ENCODE results near the gene RBBP4. TPM values are rescaled to one million over a fixed set of nuclear protein-coding genes. Genes with fewer than 3 reads are reported as not detected.

Gene RBBP4
- total and polyA plus RNA-seq, 2 donors (not counting 1 experiment from before 2014, with no cell fraction given), result 69.9 to 204 TPM

DNA sequence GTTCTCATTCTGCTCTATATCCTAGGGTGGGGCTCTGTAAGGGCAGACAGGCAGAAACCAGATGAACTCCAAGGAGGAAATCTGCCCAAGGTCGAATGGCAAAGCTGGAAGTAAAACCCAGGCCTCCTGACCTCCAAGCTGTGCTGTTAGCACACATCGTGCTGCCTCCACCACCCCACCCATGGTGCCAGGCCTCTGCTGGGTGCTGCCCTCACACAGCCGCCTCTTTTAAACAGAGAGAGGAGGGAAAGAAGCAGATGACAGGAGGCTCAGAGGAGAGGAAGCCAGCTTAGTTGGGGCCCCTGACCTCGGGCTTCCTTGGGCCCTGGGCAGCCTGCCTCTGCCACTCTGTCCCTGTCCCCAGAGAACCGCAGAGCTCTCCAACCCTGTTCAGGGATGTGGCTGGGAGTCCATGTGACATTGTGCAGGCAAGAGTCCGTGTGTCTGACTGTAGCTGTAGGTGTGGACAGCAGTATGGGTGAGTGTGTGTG is 50.5 kb downstream of the RBBP4 start:
- H3K4me1 ChIP-seq (ENCODE audit: control insufficient read depth in 2 of 2, insufficient read depth in 2 of 2, low read length in 2 of 2), result peaks cover 16 to 19% of the 10 kb centered on the region in 2 donors
- no peaks in the 10 kb centered on the region for H3K79me2 ChIP-seq (ENCODE audit: control insufficient read depth, insufficient read depth, low read length)
- no peak for TF ChIP-seq EZH2 (IDR thresholded peaks at IDR 0.05; ENCODE audit: borderline replicate concordance, insufficient read depth, low read depth, low read length, poor library complexity, severe bottlenecking)
- TF ChIP-seq, protein P1, sequence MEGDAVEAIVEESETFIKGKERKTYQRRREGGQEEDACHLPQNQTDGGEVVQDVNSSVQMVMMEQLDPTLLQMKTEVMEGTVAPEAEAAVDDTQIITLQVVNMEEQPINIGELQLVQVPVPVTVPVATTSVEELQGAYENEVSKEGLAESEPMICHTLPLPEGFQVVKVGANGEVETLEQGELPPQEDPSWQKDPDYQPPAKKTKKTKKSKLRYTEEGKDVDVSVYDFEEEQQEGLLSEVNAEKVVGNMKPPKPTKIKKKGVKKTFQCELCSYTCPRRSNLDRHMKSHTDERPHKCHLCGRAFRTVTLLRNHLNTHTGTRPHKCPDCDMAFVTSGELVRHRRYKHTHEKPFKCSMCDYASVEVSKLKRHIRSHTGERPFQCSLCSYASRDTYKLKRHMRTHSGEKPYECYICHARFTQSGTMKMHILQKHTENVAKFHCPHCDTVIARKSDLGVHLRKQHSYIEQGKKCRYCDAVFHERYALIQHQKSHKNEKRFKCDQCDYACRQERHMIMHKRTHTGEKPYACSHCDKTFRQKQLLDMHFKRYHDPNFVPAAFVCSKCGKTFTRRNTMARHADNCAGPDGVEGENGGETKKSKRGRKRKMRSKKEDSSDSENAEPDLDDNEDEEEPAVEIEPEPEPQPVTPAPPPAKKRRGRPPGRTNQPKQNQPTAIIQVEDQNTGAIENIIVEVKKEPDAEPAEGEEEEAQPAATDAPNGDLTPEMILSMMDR (IDR thresholded peaks at IDR 0.05), result no peak
- ChIA-PET CTCF (no interaction called here), POLR2A (no interaction called here)
- no peak overlapping the region for H3K4me2 ChIP-seq (replicated peaks; ENCODE audit: low read depth, low read length, poor library complexity, severe bottlenecking)
- H3K36me3 ChIP-seq (replicated peaks in 1 of 2; ENCODE audit: control extremely low read depth in 1 of 2, control insufficient read depth in 1 of 2, extremely low read depth in 1 of 2, insufficient read depth in 2 of 2, low read length in 1 of 2), result no peaks in the 10 kb centered on the region
- peak overlapping the region; percentile 26 for H3K27ac Mint-ChIP-seq
- WGBS (ENCODE audit: insufficient coverage), result 63% methylated on average over 5 of the region's 6 CpGs
- DNase-seq (no peak), ATAC-seq (ENCODE audit: low read depth) (no peak)
- intact Hi-C loops (cut with micrococcal nuclease), result no loop called here
- H3K9me3 Mint-ChIP-seq (ENCODE audit: insufficient read depth), result no peaks in the 10 kb centered on the region
- H4K20me1 ChIP-seq (ENCODE audit: control insufficient read depth, insufficient read depth, low read length, poor library complexity, severe bottlenecking), result no peaks in the 10 kb centered on the region
- no peaks in the 10 kb centered on the region for H3K9me3 ChIP-seq (ENCODE audit: control extremely low read depth in 1 of 3, control insufficient read depth in 2 of 3, insufficient read depth in 1 of 3, low read length in 2 of 3)
- H3K27me3 ChIP-seq (replicated peaks in 1 of 4; ENCODE audit: control extremely low read depth in 1 of 4, control insufficient read depth in 3 of 4, insufficient read depth in 4 of 4, low read length in 3 of 4), result peaks cover 0 to 38% (median 18%) of the 10 kb centered on the region in 4 experiments
- H3K4me1 Mint-ChIP-seq, result peaks cover 21% of the 10 kb centered on the region
- H3K4me3 Mint-ChIP-seq, result peak overlapping the region; percentile 77
- no peak overlapping the region for H3K27ac ChIP-seq (ENCODE audit: low read length in 2 of 2)
- H3K27me3 Mint-ChIP-seq, result peaks cover 32% of the 10 kb centered on the region
- H3K9ac ChIP-seq (ENCODE audit: low read length), result no peak overlapping the region
- no peak overlapping the region for H2AFZ ChIP-seq (ENCODE audit: insufficient read depth, low read depth, low read length, poor library complexity, severe bottlenecking)
- H3K4me3 ChIP-seq (ENCODE audit: control extremely low read depth in 1 of 5, extremely low read depth in 1 of 5, insufficient read depth in 1 of 5, low read depth in 2 of 5, low read length in 4 of 5), result no peak overlapping the region

DNA sequence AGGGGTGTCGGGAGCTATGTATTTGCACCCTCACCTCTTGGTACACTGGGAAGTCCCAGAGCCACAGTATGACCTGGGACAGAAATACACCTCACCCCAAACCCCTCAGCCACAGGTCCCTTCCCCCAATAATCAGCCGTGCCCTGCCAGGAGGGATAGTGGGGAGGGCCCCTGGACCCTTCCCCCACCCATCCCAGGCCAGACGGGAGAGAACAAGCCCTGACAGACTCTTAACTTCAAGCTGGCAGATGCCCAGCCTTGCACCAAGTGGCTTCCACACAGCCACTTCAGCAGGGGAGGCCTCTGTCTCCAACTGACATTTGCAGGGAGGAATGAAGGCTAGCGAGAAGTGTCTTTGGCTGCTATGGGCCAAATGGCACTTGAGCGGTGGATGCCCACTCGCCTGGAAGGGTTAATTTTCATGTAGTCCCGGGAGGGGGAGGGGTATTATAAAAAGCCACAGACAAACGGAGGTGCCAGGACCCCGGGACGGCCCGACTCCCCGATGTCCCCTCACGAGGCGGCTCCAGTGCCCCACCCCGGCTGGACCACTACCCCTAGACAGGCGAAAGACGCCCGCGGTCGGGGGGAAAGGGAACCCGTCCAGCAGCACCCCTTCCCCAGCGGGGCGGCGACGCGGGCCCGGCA is 51.1 kb downstream of the RBBP4 start:
- Histone ChIP-seq H3K27me3 (replicated peaks in 1 of 4; ENCODE audit: control extremely low read depth in 1 of 4, control insufficient read depth in 3 of 4, insufficient read depth in 4 of 4, low read length in 3 of 4) (peaks cover 0 to 38% (median 18%) of the 10 kb centered on the region in 4 experiments), H3K27ac (ENCODE audit: low read length in 2 of 2) (no peak overlapping the region), H3K4me1 (ENCODE audit: control insufficient read depth in 2 of 2, insufficient read depth in 2 of 2, low read length in 2 of 2) (peaks cover 16 to 19% of the 10 kb centered on the region in 2 donors), H3K4me3 (ENCODE audit: control extremely low read depth in 1 of 5, extremely low read depth in 1 of 5, insufficient read depth in 1 of 5, low read depth in 2 of 5, low read length in 4 of 5) (no peak overlapping the region), H3K4me2 (replicated peaks; ENCODE audit: low read depth, low read length, poor library complexity, severe bottlenecking) (peak overlapping the region; percentile 92), H3K9ac (ENCODE audit: low read length) (no peak overlapping the region), H4K20me1 (ENCODE audit: control insufficient read depth, insufficient read depth, low read length, poor library complexity, severe bottlenecking) (no peaks in the 10 kb centered on the region), H2AFZ (ENCODE audit: insufficient read depth, low read depth, low read length, poor library complexity, severe bottlenecking) (peak overlapping the region; percentile 60), H3K9me3 (ENCODE audit: control extremely low read depth in 1 of 3, control insufficient read depth in 2 of 3, insufficient read depth in 1 of 3, low read length in 2 of 3) (no peaks in the 10 kb centered on the region), H3K79me2 (ENCODE audit: control insufficient read depth, insufficient read depth, low read length) (no peaks in the 10 kb centered on the region), H3K36me3 (replicated peaks in 1 of 2; ENCODE audit: control extremely low read depth in 1 of 2, control insufficient read depth in 1 of 2, extremely low read depth in 1 of 2, insufficient read depth in 2 of 2, low read length in 1 of 2) (no peaks in the 10 kb centered on the region)
- ChIA-PET POLR2A (no interaction called here), CTCF (no interaction called here)
- ATAC-seq (ENCODE audit: low read depth), result no peak
- 12% methylated on average over 23 of the region's 27 CpGs for WGBS (ENCODE audit: insufficient coverage)
- peak overlapping the region; percentile 77 for H3K4me3 Mint-ChIP-seq
- TF ChIP-seq, protein P1 (IDR thresholded peaks at IDR 0.05), result no peak
- no peak for TF ChIP-seq EZH2 (IDR thresholded peaks at IDR 0.05; ENCODE audit: borderline replicate concordance, insufficient read depth, low read depth, low read length, poor library complexity, severe bottlenecking)
- no peaks in the 10 kb centered on the region for H3K9me3 Mint-ChIP-seq (ENCODE audit: insufficient read depth)
- no peak for DNase-seq
- peaks cover 35% of the 10 kb centered on the region for H3K27me3 Mint-ChIP-seq
- peaks cover 21% of the 10 kb centered on the region for H3K4me1 Mint-ChIP-seq
- H3K27ac Mint-ChIP-seq, result peak overlapping the region; percentile 26
- intact Hi-C loops (cut with micrococcal nuclease), result no loop called here

Measured in B cell (primary cell).